Embryonic facial prominence (tissue), 1 donor: ENCODE measurements around the gene BPIFB4.
"Not testable (repeated sequence)": the region's sequence is repeated elsewhere in the genome, so short reads cannot be mapped to it uniquely, and the experiment has no call there.

Source experiments
- DNase-seq: peaks from one replicate; pipeline ENCODE4 v3.0.0-alpha.2; 2016; ENCODE audit errors: extremely low spot score

BPIFB4 gene

GRCh38 chr20:33086052-33086722, 6.7 kb downstream of the BPIFB4 start:
- no peak for DNase-seq

- no peak for DNase-seq
These were observed 11.7 kb downstream of the BPIFB4 start for GRCh38 chr20:33091147-33091546.

- DNase-seq = no peak
These were observed 12.2 kb downstream of the BPIFB4 start for GRCh38 chr20:33091693-33092092.

- no peak for DNase-seq
These were observed 12.9 kb downstream of the BPIFB4 start for GRCh38 chr20:33092361-33092760.

DNA sequence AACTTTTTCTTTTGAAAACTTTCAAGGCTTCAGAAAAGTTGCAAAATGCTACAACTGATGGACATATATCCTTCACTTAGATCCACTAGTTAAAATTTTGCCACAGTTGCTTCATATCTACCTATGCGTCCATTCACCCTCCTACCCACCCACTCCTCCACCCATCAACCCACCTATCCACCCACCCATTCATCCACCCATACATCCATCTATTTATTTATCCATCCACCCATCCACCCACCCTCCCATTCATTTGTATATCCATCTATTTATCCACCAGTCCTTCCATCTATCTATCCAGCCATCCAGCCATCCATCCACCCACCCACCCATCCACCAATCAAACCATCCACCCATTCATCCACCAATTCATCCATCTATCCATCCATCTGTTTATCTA, 13.6 kb downstream of the BPIFB4 start:
- DNase-seq = no peak

DNA sequence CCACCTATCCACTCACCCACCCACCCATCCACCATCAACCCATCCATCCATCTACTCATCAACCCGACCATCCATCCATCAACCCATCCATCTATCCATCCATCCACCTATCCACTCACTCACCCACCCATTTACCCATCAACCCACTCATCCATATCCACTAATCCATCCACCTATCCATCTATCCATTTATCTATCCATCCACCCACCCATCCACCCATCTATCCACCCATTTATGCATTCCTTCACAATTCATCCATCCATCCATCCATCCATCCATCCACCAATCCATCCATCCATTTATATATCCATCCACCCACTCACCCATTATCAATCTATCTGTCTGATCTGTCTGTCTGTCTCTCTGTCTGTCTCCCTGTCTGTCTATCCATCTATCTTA, 14.1 kb downstream of the BPIFB4 start:
- DNase-seq = no peak

DNA sequence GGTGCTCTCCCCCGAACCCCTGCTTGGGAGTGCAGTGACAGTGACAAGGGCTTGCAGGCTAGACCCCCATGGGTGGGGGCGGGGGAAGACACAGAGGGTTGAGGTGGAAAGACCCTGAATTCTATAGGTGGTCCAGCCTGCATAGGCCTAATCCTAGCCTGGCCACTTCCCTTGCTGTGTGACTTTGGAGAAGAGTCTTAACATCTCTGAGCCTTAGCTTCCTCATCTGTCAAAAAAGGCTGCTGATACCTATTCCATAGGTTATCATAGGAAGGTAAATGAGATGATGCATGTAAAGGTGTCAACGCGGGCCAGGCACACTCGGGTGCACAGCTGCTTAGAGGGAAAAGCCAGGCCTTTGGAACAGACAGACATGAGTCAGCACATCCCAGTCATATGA, 15.8 kb downstream of the BPIFB4 start:
- DNase-seq = no peak

DNA sequence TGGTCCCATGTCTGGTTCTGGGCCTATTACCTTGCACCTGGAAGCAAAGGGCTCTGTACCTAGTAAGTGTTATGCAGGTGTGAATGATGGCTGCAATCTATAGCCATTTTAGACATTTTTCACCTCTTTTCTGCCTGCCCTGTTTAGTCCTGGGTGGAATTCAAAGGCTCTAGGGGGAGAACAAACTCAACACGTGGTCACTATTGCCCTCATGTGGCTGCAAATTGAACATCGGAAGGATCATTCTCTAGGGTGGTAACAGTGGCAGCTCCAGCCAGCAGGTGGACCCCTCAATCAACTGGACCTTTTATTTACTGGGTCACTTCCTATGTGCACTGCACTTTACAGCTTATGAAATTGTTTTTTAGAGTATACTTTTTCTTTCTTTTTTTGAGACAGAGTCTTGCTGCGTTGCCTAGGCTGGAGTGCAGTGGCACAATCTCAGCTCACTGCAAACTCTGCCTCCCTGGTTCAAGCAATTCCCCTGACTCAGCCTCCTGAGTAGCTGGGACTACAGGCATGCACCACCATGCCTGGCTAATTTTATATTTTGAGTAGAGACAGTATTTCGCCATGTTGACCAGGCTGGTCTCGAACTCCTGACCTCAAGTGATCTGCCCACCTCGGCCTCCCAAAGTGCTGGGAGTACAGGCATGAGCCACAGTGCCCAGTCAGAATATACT, 16.6 kb downstream of the BPIFB4 start:
- peak; percentile 14 for DNase-seq

GRCh38 chr20:33097001-33097400, 17.6 kb downstream of the BPIFB4 start:
- DNase-seq = no peak

DNA sequence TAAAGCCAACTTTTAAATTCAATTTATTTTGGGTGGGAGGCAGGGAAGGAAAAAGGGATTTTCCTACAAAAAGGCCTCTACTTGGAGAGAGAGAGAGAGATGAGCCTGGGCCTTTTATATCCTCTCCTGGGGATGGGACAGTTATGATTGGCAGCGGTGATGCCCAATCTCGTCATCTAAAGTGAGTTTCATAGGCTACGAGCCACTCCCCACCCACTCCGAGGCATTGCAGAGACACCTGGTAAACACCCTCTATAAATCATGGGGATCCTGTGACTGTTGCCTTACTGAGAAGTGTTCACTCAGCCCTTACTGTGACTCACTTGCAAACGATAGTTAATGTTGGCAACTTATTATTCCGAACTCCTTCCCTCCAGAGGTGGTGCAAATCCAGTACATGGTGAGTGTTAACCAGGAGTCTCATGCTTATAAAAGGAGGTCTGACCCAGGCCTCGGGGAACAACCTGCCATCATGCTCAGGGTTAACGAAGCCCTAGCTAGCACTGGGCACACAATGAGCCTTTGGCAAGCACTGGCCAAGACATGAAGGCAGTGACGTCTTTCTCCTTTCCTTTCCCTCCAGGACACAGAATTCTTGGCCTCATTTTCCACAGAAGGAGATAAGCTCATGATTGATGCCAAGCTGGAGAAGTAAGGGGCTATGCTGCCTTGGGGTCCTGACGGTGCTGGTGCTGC, 20.5 kb downstream of the BPIFB4 start:
- DNase-seq = no peak

GRCh38 chr20:33103556-33103955, 24.1 kb downstream of the BPIFB4 start:
- no peak for DNase-seq

- DNase-seq = no peak
These were observed 24.9 kb downstream of the BPIFB4 start for GRCh38 chr20:33104336-33104735.

DNA sequence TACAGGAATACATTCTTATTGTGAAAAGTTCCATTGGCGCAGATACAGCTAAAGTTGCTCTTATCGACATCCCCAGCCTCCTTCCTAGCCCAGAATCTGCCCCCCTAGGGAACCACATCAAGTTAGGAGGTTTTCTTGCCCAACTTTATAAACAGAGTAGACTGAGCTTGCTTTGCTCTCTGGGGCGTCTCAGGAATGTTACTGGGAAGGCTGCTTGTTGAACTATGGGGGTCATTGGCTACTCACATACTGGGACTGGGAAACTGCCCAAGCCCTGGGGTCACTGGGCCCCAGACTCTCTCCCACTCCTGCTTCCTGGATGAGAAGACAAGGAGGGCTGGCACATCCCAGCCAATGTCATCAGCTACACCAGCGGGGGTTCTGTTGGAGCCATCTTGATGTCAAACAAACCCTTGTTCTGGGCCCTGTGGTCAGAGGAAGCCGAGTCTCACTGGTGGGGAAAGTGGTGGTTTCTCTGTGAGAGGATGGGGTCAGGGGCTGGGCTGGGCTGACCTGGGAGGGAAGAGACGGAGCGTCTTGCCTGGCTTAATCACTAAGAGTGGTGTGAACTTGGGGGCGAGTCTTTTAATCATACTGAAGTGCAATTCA, 26.0 kb downstream of the BPIFB4 start:
- no peak for DNase-seq

- DNase-seq = not testable (repeated sequence)
These were observed 26.7 kb downstream of the BPIFB4 start for GRCh38 chr20:33106058-33106620.

- no peak for DNase-seq
These were observed 29.2 kb downstream of the BPIFB4 start for GRCh38 chr20:33108661-33109060.

- no peak for DNase-seq
These were observed 30.8 kb downstream of the BPIFB4 start for GRCh38 chr20:33110147-33110825.

DNA sequence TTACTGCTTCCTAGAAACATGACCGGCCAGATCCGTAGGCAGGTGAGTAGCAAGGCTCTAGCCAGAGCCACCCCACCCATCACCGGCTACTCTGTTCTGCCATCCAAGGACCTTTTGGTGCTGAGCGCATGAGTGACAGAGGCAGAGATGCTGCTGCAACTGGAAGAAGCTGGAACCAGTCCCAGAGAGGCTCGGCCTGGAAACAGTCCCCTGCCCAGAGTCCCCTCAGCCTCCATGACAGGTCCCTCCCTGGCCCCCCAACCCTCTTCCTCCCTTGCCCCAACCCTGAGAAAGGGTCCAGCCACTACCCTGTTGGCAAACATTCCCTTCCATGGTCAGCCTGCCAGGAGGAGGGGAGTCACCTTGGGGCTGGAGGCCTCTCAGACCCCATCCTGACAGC, 31.9 kb downstream of the BPIFB4 start:
- DNase-seq = no peak

DNA sequence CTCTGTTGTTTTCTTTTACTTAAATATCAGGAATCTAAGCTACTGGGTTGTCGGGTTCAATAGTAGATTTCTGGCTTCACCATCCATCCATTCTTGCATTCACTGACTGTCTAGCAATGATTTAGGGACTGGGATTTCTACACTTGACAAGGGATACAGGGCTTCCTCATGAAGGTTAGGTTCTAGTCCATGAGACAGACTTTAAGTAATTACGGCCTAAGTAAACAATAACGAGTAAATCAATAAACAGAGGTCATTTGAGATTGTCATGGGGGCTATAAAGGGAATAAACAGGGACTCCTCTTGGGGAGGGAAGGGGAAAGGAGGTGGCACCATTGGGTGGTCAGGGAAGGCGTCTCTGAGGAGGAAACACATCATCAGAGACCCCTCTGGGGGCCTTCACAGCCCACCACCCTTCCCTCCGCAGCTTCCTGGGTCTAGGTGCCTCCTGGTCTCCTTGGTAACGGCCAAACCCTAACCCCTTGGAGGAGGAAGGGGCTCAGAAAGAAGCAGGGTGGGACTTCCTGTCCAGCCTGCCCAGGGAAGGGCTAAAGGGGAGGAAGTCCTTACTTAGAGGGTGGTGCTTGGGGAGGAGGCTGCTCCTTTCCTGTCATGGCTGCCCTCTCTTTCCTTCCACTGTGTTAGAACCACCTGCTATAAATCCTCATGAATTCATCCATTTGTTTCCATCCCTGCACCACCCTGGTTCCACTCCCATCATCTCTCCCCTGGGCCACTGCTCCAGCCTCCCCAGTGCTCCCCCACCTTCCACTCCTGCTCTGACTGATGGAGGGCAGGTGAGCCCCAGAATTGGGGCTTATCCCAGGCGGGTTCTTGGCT, 33.3 kb downstream of the BPIFB4 start:
- no peak for DNase-seq

DNA sequence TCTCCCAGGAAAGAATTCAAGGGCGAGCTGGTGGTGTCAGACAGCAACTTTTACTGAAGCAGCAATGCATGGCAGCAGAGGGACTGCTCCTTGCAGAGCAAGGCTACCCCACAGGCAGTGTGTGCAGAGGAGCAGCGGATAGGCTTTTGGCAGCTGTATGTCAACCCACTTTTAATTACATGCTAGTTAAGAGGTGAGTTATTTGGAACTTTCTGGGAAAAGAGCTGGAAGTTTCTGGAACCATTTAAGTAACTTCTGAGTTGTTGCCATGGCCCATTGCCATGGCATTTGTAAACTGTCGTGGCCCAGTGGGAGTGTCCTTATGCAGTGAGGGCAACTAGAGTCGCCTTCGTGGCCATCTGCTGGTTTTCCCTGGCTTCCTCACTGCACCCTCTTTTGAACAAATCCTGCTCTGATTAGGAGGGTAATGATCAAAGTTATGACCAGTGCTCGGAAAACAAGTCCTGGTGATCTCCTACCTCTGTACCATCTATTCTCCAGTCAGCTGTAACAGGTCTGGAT, 34.0 kb downstream of the BPIFB4 start:
- no peak for DNase-seq

DNA sequence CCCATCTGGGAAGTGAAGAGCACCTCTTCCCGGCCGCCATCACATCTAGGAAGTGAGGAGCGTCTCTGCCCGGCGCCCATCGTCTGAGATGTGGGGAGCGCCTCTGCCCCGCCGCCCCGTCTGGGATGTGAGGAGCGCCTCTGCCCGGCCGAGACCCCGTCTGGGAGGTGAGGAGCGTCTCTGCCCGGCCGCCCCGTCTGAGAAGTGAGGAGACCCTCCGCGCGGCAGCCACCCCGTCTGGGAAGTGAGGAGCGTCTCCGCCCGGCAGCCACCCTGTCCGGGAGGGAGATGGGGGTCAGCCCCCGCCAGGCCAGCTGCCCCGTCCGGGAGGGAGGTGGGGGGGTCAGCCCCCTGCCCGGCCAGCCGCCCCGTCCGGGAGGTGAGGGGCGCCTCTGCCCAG, 36.1 kb downstream of the BPIFB4 start:
- DNase-seq = not testable (repeated sequence)
